ENCODE measurements around the gene PPIF.

DNA sequence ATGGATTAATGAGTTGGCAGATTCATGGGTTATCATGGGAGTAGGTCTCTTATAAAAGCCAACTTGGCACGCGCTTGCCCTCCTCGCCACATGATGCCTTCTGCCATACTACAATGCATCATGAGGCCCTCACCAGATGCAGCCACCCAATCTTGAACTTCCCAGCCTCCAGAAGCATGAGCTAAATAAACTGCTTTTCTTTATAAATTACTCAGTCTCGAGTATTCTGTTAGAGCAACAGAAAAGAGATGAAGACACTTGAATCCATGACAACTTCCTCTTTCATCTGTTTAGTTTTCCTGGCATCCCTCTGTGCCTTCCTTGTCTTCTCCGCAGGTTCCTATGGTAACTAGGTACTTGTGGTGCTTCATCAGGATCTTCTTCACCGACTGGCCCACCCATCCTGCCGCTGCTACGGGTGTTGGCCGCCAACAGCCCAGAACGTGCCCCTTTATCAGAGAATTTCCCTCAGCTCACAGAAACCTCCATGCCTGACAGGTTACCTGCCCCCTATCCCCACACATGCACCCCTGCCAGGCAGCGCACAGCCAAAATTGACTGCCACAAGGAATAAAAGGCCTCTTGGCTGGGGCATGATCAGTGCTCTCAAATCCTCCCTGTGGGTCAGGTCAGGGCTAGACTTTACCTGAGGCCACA is 28.0 kb upstream of the PPIF start:
- TF ChIP-seq GATA2 (IDR thresholded peaks at IDR 0.05; ENCODE audit: low read depth, low read length) (no peak), GATA3 (IDR thresholded peaks at IDR 0.05; ENCODE audit: low read depth, low read length) (no peak)
